RPMI8226 (cell line): ENCODE data around the gene DNAH8.

Experiments used
- DNase-seq: peaks from one replicate; pipeline ENCODE4 v3.0.0-alpha.2; 2015

DNAH8 gene

DNA sequence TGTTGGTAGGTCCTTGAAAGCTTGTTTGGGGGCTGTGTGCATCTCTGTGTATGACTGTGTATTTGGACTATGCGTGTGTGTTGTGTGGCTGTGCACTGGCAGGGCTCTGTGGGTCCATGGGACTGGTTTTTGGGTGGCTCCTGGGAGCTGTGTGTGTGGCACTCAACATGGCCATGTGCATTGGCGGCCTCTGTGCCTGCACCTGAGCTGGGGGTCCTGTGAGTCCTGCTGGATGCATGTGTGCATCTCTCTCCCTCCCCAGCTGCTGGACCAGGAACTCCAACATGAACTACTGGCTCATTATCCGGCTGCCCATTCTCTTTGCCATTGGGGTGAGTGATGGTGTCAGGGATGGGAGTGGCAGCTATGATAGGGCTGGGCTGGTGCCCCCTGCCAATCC is 363.6 kb downstream of the DNAH8 start:
- no peak for DNase-seq

DNA sequence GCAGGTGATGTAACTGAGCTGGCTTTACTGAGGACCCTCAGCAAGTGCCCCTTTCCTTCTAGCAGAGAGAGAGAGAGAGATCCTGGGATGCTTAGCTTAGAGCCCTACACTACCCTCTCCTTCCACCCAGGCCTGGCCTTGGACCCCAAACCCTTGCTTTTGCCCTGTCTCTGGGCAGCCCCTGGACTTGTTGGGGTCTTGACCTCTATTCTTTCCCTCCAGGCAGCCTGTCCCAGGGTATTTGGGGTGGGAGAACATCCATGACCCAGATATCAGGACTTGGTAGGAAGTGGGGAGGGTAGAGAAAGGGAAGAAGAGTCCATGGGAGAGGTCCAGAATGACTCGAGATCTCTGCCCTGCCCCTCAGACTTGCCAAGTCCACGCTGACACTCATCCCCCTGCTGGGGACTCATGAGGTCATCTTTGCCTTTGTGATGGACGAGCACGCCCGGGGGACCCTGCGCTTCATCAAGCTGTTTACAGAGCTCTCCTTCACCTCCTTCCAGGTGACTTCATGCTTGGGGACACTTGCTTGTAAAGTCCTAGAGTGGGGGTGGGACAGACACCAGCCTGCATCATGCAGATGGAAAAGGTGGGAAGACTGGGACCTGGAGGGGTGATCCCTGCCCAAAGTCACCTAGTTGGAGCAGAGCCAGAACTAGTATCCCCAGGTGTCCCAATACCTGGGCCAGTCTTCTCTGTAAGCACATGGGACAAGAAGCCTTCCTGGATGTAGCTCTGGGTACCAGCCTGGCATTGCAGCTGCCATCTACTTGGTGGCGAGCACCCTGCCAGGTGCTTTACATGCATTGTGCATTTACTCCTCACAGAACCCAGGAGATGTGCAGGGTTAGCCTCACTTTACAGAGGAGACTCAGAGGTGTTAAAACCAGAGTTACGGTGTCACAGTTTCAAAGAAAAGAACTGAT is 364.4 kb downstream of the DNAH8 start:
- no peak for DNase-seq
